Astrocyte of the spinal cord (primary cell): ENCODE measurements around the gene CABCOCO1.

Source experiments
- DNase-seq: peaks from one replicate; pipeline ENCODE4 v3.0.0; 2011; ENCODE audit warnings: low read depth, low spot score
- H3K4me3 ChIP-seq: 2 replicates; pipeline ENCODE4 v1.5.1; 2011; ENCODE audit warnings: low read depth, mild to moderate bottlenecking, low read length, moderate library complexity
- CTCF ChIP-seq: IDR thresholded peaks from 2 replicates; pipeline ENCODE4 v1.5.1; 2012; ENCODE audit warnings: low read depth, mild to moderate bottlenecking, low read length, inconsistent platforms
- in situ Hi-C: cut with HindIII; loops from 2 replicates; pipeline ENCODE4 v1.10.0; 2017; ENCODE audit warnings: low sequenced_read_pairs

Gene CABCOCO1

GRCh38 chr10:61635932-61636331, 26.8 kb upstream of the CABCOCO1 start:
- TF ChIP-seq CTCF, result no peak
- H3K4me3 ChIP-seq, result no peak overlapping the region
- peak; percentile 65 for DNase-seq
- in situ Hi-C loops, result no loop called here

- in situ Hi-C loops, result no loop called here
- TF ChIP-seq CTCF, result no peak
- H3K4me3 ChIP-seq, result no peak overlapping the region
- no peak for DNase-seq
These were observed 22.8 kb upstream of the CABCOCO1 start for GRCh38 chr10:61639952-61640351.

- in situ Hi-C loops, result no loop called here
- no peak overlapping the region for H3K4me3 ChIP-seq
- DNase-seq, result no peak
- no peak for TF ChIP-seq CTCF
These were observed 21.9 kb upstream of the CABCOCO1 start for GRCh38 chr10:61640856-61641255.

GRCh38 chr10:61642150-61642571, 20.6 kb upstream of the CABCOCO1 start:
- in situ Hi-C loops, result no loop called here
- peak; percentile 40 for DNase-seq
- no peak for TF ChIP-seq CTCF
- H3K4me3 ChIP-seq, result no peak overlapping the region

GRCh38 chr10:61642676-61643075, 20.1 kb upstream of the CABCOCO1 start:
- H3K4me3 ChIP-seq, result no peak overlapping the region
- DNase-seq, result peak; percentile 85
- in situ Hi-C loops, result no loop called here
- no peak for TF ChIP-seq CTCF

- no peak for TF ChIP-seq CTCF
- peak; percentile 46 for DNase-seq
- in situ Hi-C loops, result no loop called here
- no peak overlapping the region for H3K4me3 ChIP-seq
These were observed 19.4 kb upstream of the CABCOCO1 start for GRCh38 chr10:61643316-61643751.

GRCh38 chr10:61653699-61654098, 9.0 kb upstream of the CABCOCO1 start:
- H3K4me3 ChIP-seq, result no peak overlapping the region
- no peak for TF ChIP-seq CTCF
- DNase-seq, result no peak
- in situ Hi-C loops, result no loop called here
